ENCODE data around the gene PLEKHH1. TPM values are rescaled to one million over a fixed set of nuclear protein-coding genes. Genes with fewer than 3 reads are reported as not detected.
"Not testable (repeated sequence)": the region's sequence is repeated elsewhere in the genome, so short reads cannot be mapped to it uniquely, and the experiment has no call there.

Gene PLEKHH1
- total RNA-seq, 4 donors from 2014 or later: 0.75 to 3.4 (median 2.5) TPM

DNA sequence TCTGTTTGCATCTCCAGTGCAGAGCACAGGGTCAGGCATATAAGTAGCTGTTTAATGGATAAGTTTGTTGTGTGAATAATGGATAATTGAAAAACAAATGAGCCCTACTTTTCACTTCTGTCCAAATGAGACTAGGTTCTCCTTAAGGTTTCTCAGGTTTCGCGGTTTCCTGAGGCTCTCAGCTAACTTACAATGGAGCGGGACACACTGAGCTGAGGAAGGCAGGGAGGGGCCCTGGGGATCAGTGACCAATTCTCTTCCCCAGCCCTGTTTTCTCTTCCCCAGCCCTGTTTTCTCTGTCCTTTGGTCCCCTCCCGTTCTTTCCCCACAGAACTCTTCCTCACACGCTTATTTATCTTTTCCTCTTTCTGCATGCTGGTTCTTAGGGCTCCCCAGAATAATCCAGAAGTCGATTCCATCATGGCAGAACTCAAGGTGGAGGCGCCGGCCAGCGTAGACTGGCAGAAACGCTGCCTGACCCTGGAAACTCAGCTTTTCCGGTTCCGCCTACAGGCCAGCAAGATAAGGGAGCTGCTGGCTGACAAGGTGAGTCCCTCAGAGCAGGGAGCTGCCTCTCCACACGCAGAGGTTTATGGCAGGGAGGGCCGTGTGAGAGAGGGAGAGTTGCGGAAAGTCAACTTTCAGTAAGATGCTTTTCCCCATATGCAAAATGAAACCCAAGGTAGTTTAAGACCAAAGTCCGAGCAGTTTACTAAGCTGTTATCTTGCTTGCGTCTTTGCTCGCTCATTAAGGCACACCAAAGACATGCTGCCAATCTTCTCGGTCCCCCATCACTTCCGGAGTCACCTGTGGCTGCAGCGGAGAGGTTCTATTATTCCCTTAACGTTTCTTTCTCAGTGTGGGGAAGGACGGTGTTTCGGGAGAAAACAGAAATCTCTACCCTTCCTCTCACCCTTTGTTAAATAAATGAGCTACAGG, 8.6 kb downstream of the PLEKHH1 start:
- TF ChIP-seq, protein P1, sequence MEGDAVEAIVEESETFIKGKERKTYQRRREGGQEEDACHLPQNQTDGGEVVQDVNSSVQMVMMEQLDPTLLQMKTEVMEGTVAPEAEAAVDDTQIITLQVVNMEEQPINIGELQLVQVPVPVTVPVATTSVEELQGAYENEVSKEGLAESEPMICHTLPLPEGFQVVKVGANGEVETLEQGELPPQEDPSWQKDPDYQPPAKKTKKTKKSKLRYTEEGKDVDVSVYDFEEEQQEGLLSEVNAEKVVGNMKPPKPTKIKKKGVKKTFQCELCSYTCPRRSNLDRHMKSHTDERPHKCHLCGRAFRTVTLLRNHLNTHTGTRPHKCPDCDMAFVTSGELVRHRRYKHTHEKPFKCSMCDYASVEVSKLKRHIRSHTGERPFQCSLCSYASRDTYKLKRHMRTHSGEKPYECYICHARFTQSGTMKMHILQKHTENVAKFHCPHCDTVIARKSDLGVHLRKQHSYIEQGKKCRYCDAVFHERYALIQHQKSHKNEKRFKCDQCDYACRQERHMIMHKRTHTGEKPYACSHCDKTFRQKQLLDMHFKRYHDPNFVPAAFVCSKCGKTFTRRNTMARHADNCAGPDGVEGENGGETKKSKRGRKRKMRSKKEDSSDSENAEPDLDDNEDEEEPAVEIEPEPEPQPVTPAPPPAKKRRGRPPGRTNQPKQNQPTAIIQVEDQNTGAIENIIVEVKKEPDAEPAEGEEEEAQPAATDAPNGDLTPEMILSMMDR (IDR thresholded peaks at IDR 0.05 in 4 of 5, conservative IDR thresholded peaks at IDR 0.05 in 1 of 5): no peak
- no peak for TF ChIP-seq POLR2A (IDR thresholded peaks at IDR 0.05)
- DNase-seq (no peak), ATAC-seq (no peak)
- Histone ChIP-seq H3K4me1 (peaks cover 0 to 10% of the 10 kb centered on the region in 2 donors), H3K27me3 (no peaks in the 10 kb centered on the region), H3K27ac (no peak overlapping the region), H3K9me3 (no peaks in the 10 kb centered on the region), H3K4me3 (no peak overlapping the region), H3K36me3 (no peaks in the 10 kb centered on the region)
- in situ Hi-C loops (cut with MboI; ENCODE audit: low sequenced_read_pairs in 4 of 4) (no loop called here), intact Hi-C loops (cut with DNase I; ENCODE audit: low total_unique reads) (no loop called here)

DNA sequence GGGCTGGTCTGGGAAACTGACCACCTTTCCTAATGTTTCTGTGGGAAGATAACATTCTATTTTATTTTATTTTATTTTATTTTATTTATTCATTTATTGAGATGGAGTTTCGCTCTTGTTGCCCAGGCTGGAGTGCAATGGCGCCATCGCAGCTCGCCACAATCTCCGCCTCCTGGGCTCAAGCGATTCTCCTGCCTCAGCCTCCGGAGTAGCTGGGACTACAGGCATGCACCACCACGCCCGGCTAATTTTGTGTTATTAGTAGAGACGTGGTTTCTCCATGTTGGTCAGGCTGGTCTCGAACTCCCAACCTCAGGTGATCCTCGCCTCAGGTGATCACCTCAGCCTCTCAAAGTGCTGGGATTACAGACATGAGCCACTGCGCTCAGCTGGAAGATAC, 9.5 kb downstream of the PLEKHH1 start:
- H3K4me3 ChIP-seq; H3K36me3 ChIP-seq; ATAC-seq; H3K9me3 ChIP-seq; H3K27ac ChIP-seq; in situ Hi-C loops (cut with MboI; ENCODE audit: low sequenced_read_pairs in 4 of 4); H3K27me3 ChIP-seq; H3K4me1 ChIP-seq; DNase-seq; intact Hi-C loops (cut with DNase I; ENCODE audit: low total_unique reads): not testable (repeated sequence)

DNA sequence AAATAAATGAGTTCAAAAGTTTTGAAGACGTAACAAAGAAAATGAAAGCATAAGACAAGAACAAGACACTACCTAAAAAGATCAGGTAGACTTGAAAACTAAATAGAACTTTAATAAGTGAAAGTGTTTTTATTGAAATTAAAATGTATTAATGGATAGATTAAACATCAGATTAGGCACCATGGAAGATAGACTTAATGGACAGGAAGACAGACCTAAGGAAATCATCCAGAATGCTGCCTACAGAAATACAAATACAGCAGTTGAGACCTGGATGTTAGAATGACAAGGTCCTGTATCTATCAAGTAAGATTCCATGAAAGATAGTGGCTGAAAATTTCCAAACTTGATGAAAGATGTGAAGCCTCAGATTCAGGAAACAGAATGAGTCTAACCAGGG, 11.5 kb downstream of the PLEKHH1 start:
- in situ Hi-C loops (cut with MboI; ENCODE audit: low sequenced_read_pairs in 4 of 4): no loop called here

DNA sequence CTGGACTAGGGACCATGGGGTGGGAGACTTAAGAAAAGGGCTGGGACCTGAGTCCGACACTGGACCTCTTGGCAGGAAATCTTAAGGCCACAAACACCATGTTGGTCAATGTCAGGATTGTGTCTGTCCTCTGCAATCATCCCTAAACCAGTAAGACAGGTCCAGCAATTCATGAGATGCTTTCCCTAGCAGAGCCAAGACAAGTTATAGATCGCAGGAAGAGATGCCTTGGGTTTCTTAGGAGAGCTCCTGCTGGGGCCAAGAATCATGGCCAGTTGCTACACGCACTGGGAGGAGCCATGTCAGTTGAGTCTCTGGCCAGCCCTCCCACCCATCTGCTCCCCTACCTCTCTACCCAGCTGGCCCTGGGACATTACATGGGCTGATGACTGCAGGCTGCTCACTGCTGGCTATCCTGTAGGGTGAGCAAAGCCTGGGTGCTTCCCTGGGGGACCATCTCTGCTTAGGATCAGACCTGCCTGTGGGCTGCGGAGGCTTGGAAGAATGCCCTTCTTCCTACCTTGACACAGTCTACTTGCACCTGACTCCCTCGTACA, 14.2 kb downstream of the PLEKHH1 start:
- TF ChIP-seq, protein P1 (IDR thresholded peaks at IDR 0.05 in 4 of 5, conservative IDR thresholded peaks at IDR 0.05 in 1 of 5): no peak
- TF ChIP-seq POLR2A (IDR thresholded peaks at IDR 0.05): no peak
- H3K27me3 ChIP-seq: no peaks in the 10 kb centered on the region
- intact Hi-C loops (cut with DNase I; ENCODE audit: low total_unique reads) (no loop called here), in situ Hi-C loops (cut with MboI; ENCODE audit: low sequenced_read_pairs in 4 of 4) (no loop called here)
- no peak overlapping the region for H3K4me3 ChIP-seq
- H3K4me1 ChIP-seq: peaks cover 8 to 9% of the 10 kb centered on the region in 2 donors
- no peak for ATAC-seq
- no peaks in the 10 kb centered on the region for H3K36me3 ChIP-seq
- no peaks in the 10 kb centered on the region for H3K9me3 ChIP-seq
- DNase-seq: no peak
- H3K27ac ChIP-seq: no peak overlapping the region

More for the DNA sequence above, 11.5 kb downstream of the PLEKHH1 start:
- Histone ChIP-seq H3K27ac (no peak overlapping the region), H3K36me3 (no peaks in the 10 kb centered on the region), H3K9me3 (no peaks in the 10 kb centered on the region), H3K4me1 (no peaks in the 10 kb centered on the region), H3K4me3 (no peak overlapping the region), H3K27me3 (no peaks in the 10 kb centered on the region)
- no peak for TF ChIP-seq POLR2A (IDR thresholded peaks at IDR 0.05)
- TF ChIP-seq, protein P1 (IDR thresholded peaks at IDR 0.05 in 4 of 5, conservative IDR thresholded peaks at IDR 0.05 in 1 of 5): no peak
- intact Hi-C loops (cut with DNase I; ENCODE audit: low total_unique reads): no loop called here
- ATAC-seq (no peak), DNase-seq (no peak)

DNA sequence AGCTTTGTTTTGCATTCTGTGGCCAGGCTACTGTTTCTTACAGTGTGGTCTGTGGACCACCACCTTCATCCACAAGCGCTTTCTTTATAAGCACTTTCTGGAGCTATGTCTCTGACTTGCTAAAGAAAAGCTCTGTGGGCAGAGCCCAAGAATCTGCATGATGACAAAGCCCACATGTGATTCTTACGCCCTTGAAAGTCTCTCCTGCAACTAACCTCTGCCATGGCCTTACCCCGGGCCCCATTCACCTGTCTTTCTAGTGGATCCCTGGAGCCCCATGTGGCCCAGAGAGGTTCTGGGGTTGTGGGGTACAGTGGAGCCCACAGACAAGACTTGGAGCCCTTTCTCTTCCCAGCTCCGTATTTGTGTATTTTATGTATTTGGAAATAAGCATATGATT, 16.6 kb downstream of the PLEKHH1 start:
- peaks cover 10 to 11% of the 10 kb centered on the region in 2 donors for H3K4me1 ChIP-seq
- no peaks in the 10 kb centered on the region for H3K36me3 ChIP-seq
- intact Hi-C loops (cut with DNase I; ENCODE audit: low total_unique reads): no loop called here
- no peak overlapping the region for H3K27ac ChIP-seq
- no peaks in the 10 kb centered on the region for H3K9me3 ChIP-seq
- in situ Hi-C loops (cut with MboI; ENCODE audit: low sequenced_read_pairs in 4 of 4): no loop called here
- no peaks in the 10 kb centered on the region for H3K27me3 ChIP-seq
- DNase-seq (no peak), ATAC-seq (no peak)
- TF ChIP-seq, protein P1 (IDR thresholded peaks at IDR 0.05 in 4 of 5, conservative IDR thresholded peaks at IDR 0.05 in 1 of 5): no peak
- no peak for TF ChIP-seq POLR2A (IDR thresholded peaks at IDR 0.05)
- H3K4me3 ChIP-seq: no peak overlapping the region
